PC-3 (cell line): Measurements from ENCODE around the gene TGFA. TPM values are rescaled to one million over a fixed set of nuclear protein-coding genes. Genes with fewer than 3 reads are reported as not detected.

Source experiments
- ATAC-seq: fragments of 200-7000 bp; cut with Tn5 transposase; 2 replicates; pipeline ENCODE4 v1.9.1; 2020; ENCODE audit warnings: mild to moderate bottlenecking, moderate library complexity
- BruUV-seq: library from RNA; stranded (reverse); fragments of 400-500 nt; replicated peaks from 2 replicates; lab custom pipeline; 2021; lab: Mats Ljungman, UMichigan
- CTCF ChIA-PET: fragments of 300-600 bp; sonication (Branson Sonifier 250); formaldehyde crosslinking; loops from one replicate; lab custom pipeline; 2022; ENCODE audit warnings: antibody characterized with exemption; lab: Charles Lee
- POLR2A ChIA-PET: fragments of 300-600 bp; sonication (Branson Sonifier 250); formaldehyde crosslinking; loops from one replicate; lab custom pipeline; 2022; ENCODE audit warnings: antibody characterized with exemption; ENCODE audit not compliant: unreplicated experiment; lab: Charles Lee
- DNase-seq: peaks from one replicate; pipeline ENCODE4 v3.0.0-alpha.2; 2015
- H2AFZ ChIP-seq: fragments of 300-600 bp; sonication (generic); 2 replicates; pipeline ENCODE4 v1.6.0; 2016; ENCODE audit warnings: antibody characterized with exemption, low read length
- H3F3A ChIP-seq: fragments of 300-600 bp; sonication (generic); one replicate; pipeline ENCODE4 v1.6.0; 2017; ENCODE audit warnings: antibody characterized with exemption, low read length, control low read depth, mild to moderate bottlenecking; ENCODE audit not compliant: unreplicated experiment
- H3K27ac ChIP-seq: fragments of 300-600 bp; sonication (generic); 2 replicates; pipeline ENCODE4 v1.5.1; 2016; ENCODE audit warnings: mild to moderate bottlenecking, low read length
- H3K27me3 ChIP-seq: fragments of 300-600 bp; sonication (generic); 2 replicates; pipeline ENCODE4 v1.6.1; 2016; ENCODE audit warnings: low read length, mixed read lengths
- H3K36me3 ChIP-seq: fragments of 300-600 bp; sonication (generic); 2 replicates; pipeline ENCODE4 v1.6.1; 2016; ENCODE audit warnings: low read depth, mixed run types, low read length, mixed read lengths
- H3K4me1 ChIP-seq: fragments of 300-600 bp; sonication (generic); 2 replicates; pipeline ENCODE4 v1.5.1; 2016; ENCODE audit warnings: low read length; ENCODE audit not compliant: insufficient read depth
- H3K4me2 ChIP-seq: fragments of 300-600 bp; sonication (generic); 2 replicates; pipeline ENCODE4 v1.6.0; 2016; ENCODE audit warnings: low read length
- H3K4me3 ChIP-seq: fragments of 300-600 bp; sonication (generic); 2 replicates; pipeline ENCODE4 v1.5.1; 2016; ENCODE audit warnings: mild to moderate bottlenecking, low read length, mixed read lengths
- H3K79me2 ChIP-seq: fragments of 300-600 bp; sonication (generic); 2 replicates; pipeline ENCODE4 v1.6.1; 2017; ENCODE audit warnings: low read length, mixed read lengths
- H3K9ac ChIP-seq: fragments of 300-600 bp; sonication (generic); 2 replicates; pipeline ENCODE4 v1.6.0; 2016; ENCODE audit warnings: mild to moderate bottlenecking, low read length
- H3K9me2 ChIP-seq: fragments of 300-600 bp; sonication (generic); replicated peaks from 2 replicates; pipeline ENCODE4 v1.6.1; 2016; ENCODE audit warnings: mixed run types, low read length, mixed read lengths
- H3K9me3 ChIP-seq: fragments of 300-600 bp; sonication (generic); 2 replicates; pipeline ENCODE4 v1.6.1; 2016; ENCODE audit warnings: low read length, mixed read lengths
- H4K20me1 ChIP-seq: fragments of 300-600 bp; sonication (generic); 2 replicates; pipeline ENCODE4 v1.6.1; 2016; ENCODE audit warnings: low read length, mixed read lengths
- EZH2 ChIP-seq: fragments of 300-600 bp; sonication (generic); IDR thresholded peaks from one replicate; pipeline ENCODE4 v1.6.1; 2017; ENCODE audit warnings: antibody characterized with exemption, mild to moderate bottlenecking, low read length; ENCODE audit not compliant: unreplicated experiment
- EZH2phosphoT487 ChIP-seq: fragments of 300-600 bp; sonication (generic); IDR thresholded peaks from 2 replicates; pipeline ENCODE4 v1.6.1; 2018; ENCODE audit warnings: mild to moderate bottlenecking, antibody characterized with exemption, low read length, borderline replicate concordance
- intact Hi-C: fragments of 100-400 bp; cut with micrococcal nuclease; formaldehyde crosslinking; loops from 2 replicates; pipeline ENCODE4 v1.9.0; 2023
- total RNA-seq: library from RNA; depleted of rRNA; stranded (reverse); fragments of >200 nt; gene quantifications from 2 replicates; pipeline ENCODE4 v1.2.3, GENCODE V29; 2014
- TF ChIP-seq, protein P1 (sequence below): fragments of 300-600 bp; sonication (generic); conservative IDR thresholded peaks from 2 replicates; pipeline ENCODE4 v1.5.1; 2017; ENCODE audit warnings: antibody characterized with exemption, low read depth, mild to moderate bottlenecking, low read length

TGFA gene
- total RNA-seq, 1 experiment from 2014 or later = 45.0 TPM

DNA sequence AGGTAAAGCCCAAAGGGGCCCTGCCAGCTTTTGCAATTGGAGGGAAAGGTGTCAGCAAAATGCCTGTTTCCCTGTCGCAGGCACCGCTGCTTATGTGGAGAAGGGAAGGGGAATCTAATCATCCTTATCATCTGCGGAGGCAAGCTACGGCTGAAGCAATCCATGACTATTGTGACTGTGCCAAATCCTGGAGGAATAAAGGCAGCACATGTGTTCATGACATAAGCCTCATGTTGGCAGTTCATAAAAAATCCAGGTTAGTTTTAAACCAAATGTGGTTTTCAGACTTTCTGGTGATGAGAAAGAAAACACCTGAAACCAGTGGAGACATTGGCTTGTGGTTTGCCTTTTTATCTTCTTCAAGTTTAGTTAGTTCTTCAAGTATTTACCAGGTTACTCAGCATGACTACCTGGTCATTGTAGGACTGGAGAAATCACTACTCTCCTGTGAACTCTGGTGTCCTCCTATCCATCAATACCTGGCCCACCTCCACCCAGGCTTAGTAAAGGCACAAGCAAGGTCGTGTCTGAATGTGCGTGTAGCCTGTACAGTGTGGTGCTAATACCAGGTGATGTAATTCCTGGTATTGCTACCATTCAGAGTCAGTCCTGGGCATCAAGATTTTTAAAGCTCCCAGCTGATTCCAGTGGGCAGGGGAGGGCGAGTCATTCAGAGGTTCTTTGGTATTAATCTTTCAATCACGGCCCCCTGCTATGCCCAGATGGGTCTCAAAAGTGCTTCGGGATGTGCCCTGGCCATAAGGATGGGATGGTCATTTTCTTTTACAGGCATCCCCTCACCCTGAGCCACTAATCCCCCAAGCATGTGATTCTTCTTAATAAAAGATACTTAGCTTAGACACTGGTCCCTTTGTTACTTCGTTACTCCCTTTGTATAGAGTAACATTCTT lies 96.8 kb downstream of the TGFA start:
- Histone ChIP-seq H3F3A (no peaks in the 10 kb centered on the region), H3K9me3 (no peaks in the 10 kb centered on the region), H3K4me2 (no peak overlapping the region), H3K4me1 (no peaks in the 10 kb centered on the region), H3K9me2 (no peaks in the 10 kb centered on the region), H3K79me2 (no peaks in the 10 kb centered on the region), H4K20me1 (no peaks in the 10 kb centered on the region), H2AFZ (no peak overlapping the region), H3K36me3 (peaks cover 45% of the 10 kb centered on the region), H3K4me3 (no peak overlapping the region), H3K27ac (no peak overlapping the region), H3K9ac (no peak overlapping the region), H3K27me3 (no peaks in the 10 kb centered on the region)
- no TSS peak for BruUV-seq
- intact Hi-C loops = no loop called here
- DNase-seq (no peak), ATAC-seq (no peak)
- ChIA-PET POLR2A (no interaction called here), CTCF (no interaction called here)
- TF ChIP-seq EZH2phosphoT487 (no peak), EZH2 (no peak)
- TF ChIP-seq, protein P1, sequence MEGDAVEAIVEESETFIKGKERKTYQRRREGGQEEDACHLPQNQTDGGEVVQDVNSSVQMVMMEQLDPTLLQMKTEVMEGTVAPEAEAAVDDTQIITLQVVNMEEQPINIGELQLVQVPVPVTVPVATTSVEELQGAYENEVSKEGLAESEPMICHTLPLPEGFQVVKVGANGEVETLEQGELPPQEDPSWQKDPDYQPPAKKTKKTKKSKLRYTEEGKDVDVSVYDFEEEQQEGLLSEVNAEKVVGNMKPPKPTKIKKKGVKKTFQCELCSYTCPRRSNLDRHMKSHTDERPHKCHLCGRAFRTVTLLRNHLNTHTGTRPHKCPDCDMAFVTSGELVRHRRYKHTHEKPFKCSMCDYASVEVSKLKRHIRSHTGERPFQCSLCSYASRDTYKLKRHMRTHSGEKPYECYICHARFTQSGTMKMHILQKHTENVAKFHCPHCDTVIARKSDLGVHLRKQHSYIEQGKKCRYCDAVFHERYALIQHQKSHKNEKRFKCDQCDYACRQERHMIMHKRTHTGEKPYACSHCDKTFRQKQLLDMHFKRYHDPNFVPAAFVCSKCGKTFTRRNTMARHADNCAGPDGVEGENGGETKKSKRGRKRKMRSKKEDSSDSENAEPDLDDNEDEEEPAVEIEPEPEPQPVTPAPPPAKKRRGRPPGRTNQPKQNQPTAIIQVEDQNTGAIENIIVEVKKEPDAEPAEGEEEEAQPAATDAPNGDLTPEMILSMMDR = no peak

DNA sequence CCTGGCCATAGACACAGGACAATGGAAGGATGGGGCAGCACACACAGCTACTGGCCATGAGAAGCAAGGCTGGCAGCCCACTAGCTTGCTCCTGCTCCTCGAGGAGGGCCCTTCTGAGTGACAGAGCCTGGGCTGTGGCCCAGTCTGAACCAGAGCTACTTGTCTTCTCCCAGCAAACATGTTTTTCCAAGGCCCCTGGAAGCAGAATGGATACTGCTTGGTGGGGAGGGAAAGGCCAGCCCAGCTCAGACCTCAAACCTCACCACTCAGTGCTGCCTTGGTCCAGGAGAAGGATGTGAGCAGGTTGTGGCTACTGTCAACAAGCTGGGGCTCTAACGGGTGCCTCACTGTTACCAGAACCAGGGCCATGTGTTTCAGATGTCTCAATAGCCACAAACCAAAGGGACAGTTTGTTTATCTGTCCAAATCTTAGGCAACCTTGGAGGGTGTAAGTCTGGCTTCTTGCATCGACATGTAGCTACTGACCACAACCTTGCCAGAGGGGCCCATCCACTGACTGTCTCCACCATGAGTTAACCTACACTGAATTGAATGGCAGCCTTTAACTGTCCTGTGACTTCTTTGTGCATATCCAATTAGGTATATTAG lies 98.6 kb downstream of the TGFA start:
- Histone ChIP-seq H3K9me3 (no peaks in the 10 kb centered on the region), H3K9me2 (no peaks in the 10 kb centered on the region), H3K4me1 (no peaks in the 10 kb centered on the region), H3K27ac (no peak overlapping the region), H3K4me2 (no peak overlapping the region), H2AFZ (no peak overlapping the region), H3F3A (no peaks in the 10 kb centered on the region), H3K9ac (no peak overlapping the region), H3K4me3 (no peak overlapping the region), H3K27me3 (no peaks in the 10 kb centered on the region), H3K79me2 (no peaks in the 10 kb centered on the region), H4K20me1 (no peaks in the 10 kb centered on the region), H3K36me3 (peaks cover 56% of the 10 kb centered on the region)
- TF ChIP-seq, protein P1 = no peak
- TF ChIP-seq EZH2phosphoT487 (no peak), EZH2 (no peak)
- POLR2A ChIA-PET = no interaction called here
- ATAC-seq (no peak), DNase-seq (no peak)
- CTCF ChIA-PET = no interaction called here
- intact Hi-C loops = no loop called here
- no TSS peak for BruUV-seq
